HEK293T (cell line): ENCODE measurements around the gene ZCWPW1.

Experiments used
- ARNT ChIP-seq: fragments of 450-650 bp; IDR thresholded peaks from 2 replicates; pipeline ENCODE4 v1.6.1; 2017; ENCODE audit warnings: mild to moderate bottlenecking
- BHLHE40 ChIP-seq: fragments of 450-650 bp; IDR thresholded peaks from 2 replicates; pipeline ENCODE4 v1.6.1; 2016; ENCODE audit warnings: mild to moderate bottlenecking, moderate library complexity, borderline replicate concordance
- FOXA1 ChIP-seq: fragments of 450-650 bp; IDR thresholded peaks from 2 replicates; pipeline ENCODE4 v1.6.1; 2016; ENCODE audit warnings: mild to moderate bottlenecking
- FOXM1 ChIP-seq: fragments of 450-650 bp; IDR thresholded peaks from 2 replicates; pipeline ENCODE4 v1.6.1; 2017; ENCODE audit warnings: mild to moderate bottlenecking, borderline replicate concordance
- HDGF ChIP-seq: fragments of 450-650 bp; IDR thresholded peaks from 2 replicates; pipeline ENCODE4 v1.6.1; 2017; ENCODE audit warnings: antibody characterized with exemption, borderline replicate concordance
- NFRKB ChIP-seq: fragments of 450-650 bp; IDR thresholded peaks from 2 replicates; pipeline ENCODE4 v1.6.1; 2016; ENCODE audit warnings: mild to moderate bottlenecking, moderate library complexity
- SP1 ChIP-seq: fragments of 450-650 bp; IDR thresholded peaks from 2 replicates; pipeline ENCODE4 v1.6.1; 2017
- SUZ12 ChIP-seq: fragments of 450-650 bp; IDR thresholded peaks from 2 replicates; pipeline ENCODE4 v1.6.1; 2016; ENCODE audit warnings: mild to moderate bottlenecking
- TARDBP ChIP-seq: fragments of 450-650 bp; IDR thresholded peaks from 2 replicates; pipeline ENCODE4 v1.6.1; 2016

GRCh38 chr7:100430493-100431285, 2.2 kb upstream of the ZCWPW1 start:
- TF ChIP-seq TARDBP (no peak), BHLHE40 (no peak), HDGF (no peak), ARNT (no peak), NFRKB (no peak), SP1 (no peak), FOXA1 (no peak), SUZ12 (no peak), FOXM1 (no peak)
